Ureter (tissue), 1 donor: ENCODE data around the gene CDC14A. TPM values are rescaled to one million over a fixed set of nuclear protein-coding genes. Genes with fewer than 3 reads are reported as not detected.

ENCODE experiments used
- DNase-seq: peaks from one replicate; pipeline ENCODE4 v3.0.0-alpha.2; 2020; ENCODE audit warnings: low spot score
- total RNA-seq: library from RNA; stranded (reverse); gene quantifications from one replicate; pipeline ENCODE4 v1.2.4, GENCODE V29; 2023
- donor health status: DM: yes; HTN: yes; CAD: no.

The CDC14A gene
- total RNA-seq, 1 donor from 2014 or later, result 14.3 TPM

GRCh38 chr1:100532645-100533044, 180.3 kb downstream of the CDC14A start:
- no peak for DNase-seq

GRCh38 chr1:100535264-100535663, 183.0 kb downstream of the CDC14A start:
- DNase-seq, result no peak

GRCh38 chr1:100536031-100536430, 183.7 kb downstream of the CDC14A start:
- no peak for DNase-seq

- DNase-seq, result no peak
These were observed 186.9 kb downstream of the CDC14A start for GRCh38 chr1:100538913-100539835.

- no peak for DNase-seq
These were observed 187.7 kb downstream of the CDC14A start for GRCh38 chr1:100539836-100540536.

- no peak for DNase-seq
These were observed 190.0 kb downstream of the CDC14A start for GRCh38 chr1:100542285-100542684.

- no peak for DNase-seq
These were observed 191.3 kb downstream of the CDC14A start for GRCh38 chr1:100543640-100544039.

GRCh38 chr1:100544791-100545190, 192.5 kb downstream of the CDC14A start:
- no peak for DNase-seq

GRCh38 chr1:100545855-100546254, 193.5 kb downstream of the CDC14A start:
- DNase-seq, result no peak

- DNase-seq, result no peak
These were observed 199.7 kb downstream of the CDC14A start for GRCh38 chr1:100552031-100552430.

GRCh38 chr1:100552922-100553321, 200.6 kb downstream of the CDC14A start:
- DNase-seq, result no peak

- DNase-seq, result no peak
These were observed 203.9 kb downstream of the CDC14A start for GRCh38 chr1:100556181-100556580.

- no peak for DNase-seq
These were observed 204.8 kb downstream of the CDC14A start for GRCh38 chr1:100556925-100557605.

GRCh38 chr1:100557606-100557953, 205.3 kb downstream of the CDC14A start:
- DNase-seq, result no peak

GRCh38 chr1:100565533-100565932, 213.2 kb downstream of the CDC14A start:
- no peak for DNase-seq

- no peak for DNase-seq
These were observed 213.8 kb downstream of the CDC14A start for GRCh38 chr1:100565937-100566699.

GRCh38 chr1:100567062-100567461, 214.8 kb downstream of the CDC14A start:
- DNase-seq, result no peak
